Measurements from ENCODE around the gene CRHR1.

- TF ChIP-seq CTCF (IDR thresholded peaks at IDR 0.05) (no peak), RAD21 (conservative IDR thresholded peaks at IDR 0.05 in 1 of 2, IDR thresholded peaks at IDR 0.05 in 1 of 2) (no peak), RFX5 (IDR thresholded peaks at IDR 0.05) (no peak)
Measured at GRCh38 chr17:45758544-45758943, 25.6 kb upstream of the CRHR1 start.
